HUES6 (cell line): ENCODE measurements around the gene PEX14.

Experiments
- H3K27ac ChIP-seq: 2 replicates; pipeline ENCODE4 v1.7.0; 2013; ENCODE audit warnings: low read depth, mild to moderate bottlenecking, low read length, inconsistent platforms
- H3K27me3 ChIP-seq: 2 replicates; pipeline ENCODE4 v1.6.1; 2013; ENCODE audit warnings: low read length; ENCODE audit not compliant: control insufficient read depth, insufficient read depth
- H3K36me3 ChIP-seq: 2 replicates; pipeline ENCODE4 v1.6.1; 2013; ENCODE audit warnings: low read length; ENCODE audit not compliant: control insufficient read depth, insufficient read depth
- H3K4me1 ChIP-seq: 2 replicates; pipeline ENCODE4 v1.6.1; 2013; ENCODE audit warnings: low read length; ENCODE audit not compliant: control insufficient read depth, insufficient read depth
- H3K4me3 ChIP-seq: 2 replicates; pipeline ENCODE4 v1.5.1; 2013; ENCODE audit warnings: low read depth, low read length
- H3K9ac ChIP-seq: one replicate; pipeline ENCODE4 v1.6.1; 2013; ENCODE audit warnings: mild to moderate bottlenecking, low read length
- H3K9me3 ChIP-seq: 2 replicates; pipeline ENCODE4 v1.6.1; 2013; ENCODE audit warnings: low read depth, low read length; ENCODE audit not compliant: control insufficient read depth, insufficient read depth

PEX14 gene

DNA sequence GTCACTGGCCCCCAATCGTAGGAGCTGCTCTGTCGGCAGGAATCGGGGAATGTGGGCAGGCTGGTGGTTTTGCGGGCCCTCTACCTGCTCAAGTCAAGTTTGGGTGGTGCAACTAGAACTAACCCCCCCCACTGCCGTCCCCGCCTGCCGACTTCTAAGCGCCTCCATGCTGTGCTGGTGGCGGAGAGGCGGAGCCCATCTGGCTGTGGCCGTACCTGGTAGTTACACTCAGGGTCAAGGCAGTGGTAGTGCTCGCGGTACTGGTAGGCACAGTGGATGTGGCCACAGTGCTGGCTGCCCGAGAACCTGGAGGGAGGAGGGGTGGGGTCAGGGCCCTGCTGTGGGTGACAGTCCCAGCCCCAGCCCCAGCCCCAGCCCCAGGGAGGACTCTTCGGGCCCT, 181.7 kb downstream of the PEX14 start:
- Histone ChIP-seq H3K36me3 (no peaks in the 10 kb centered on the region; the same call in 1 of the 2 replicates), H3K9ac (no peak overlapping the region), H3K27ac (no peak overlapping the region), H3K4me1 (peaks cover 6% of the 10 kb centered on the region; the same call in 1 of the 2 replicates), H3K27me3 (peaks cover 8% of the 10 kb centered on the region; the same call in 1 of the 2 replicates), H3K4me3 (no peak overlapping the region), H3K9me3 (no peaks in the 10 kb centered on the region)

DNA sequence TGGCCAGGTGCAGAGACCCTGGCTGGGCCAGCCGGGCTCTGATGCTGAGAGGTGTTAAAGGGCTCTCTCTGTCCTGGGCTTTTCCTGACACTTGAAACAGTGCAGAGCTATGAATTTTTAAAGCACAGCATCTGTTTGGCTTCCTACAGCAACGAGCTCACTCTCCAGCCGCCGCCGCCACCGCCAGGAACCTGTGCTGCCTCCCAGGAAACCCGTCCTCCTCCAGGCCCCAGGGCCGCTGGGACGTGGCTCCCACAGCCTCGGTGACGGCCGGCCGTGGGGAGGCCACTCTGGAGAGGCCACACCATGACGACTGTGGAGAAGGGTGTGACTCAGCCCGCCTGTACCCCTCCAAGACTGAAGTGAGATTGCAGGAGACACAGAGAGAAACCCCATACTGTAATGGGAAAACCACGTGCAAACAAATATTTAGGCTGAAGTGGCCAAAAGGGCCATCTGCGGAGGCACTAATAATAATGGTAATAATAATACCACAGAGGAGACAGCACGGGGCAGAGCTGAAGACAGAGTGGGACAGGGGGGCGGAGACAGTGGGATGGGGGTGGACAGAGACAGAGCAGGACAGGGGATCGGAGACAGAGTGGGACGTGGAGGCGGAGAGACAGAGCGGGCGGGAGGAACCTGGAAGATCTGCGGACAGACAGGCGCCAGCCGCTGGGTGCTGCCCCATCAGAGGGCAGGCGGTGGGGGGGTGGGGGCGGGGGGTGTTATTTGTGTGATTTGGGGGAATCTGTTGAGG, 182.5 kb downstream of the PEX14 start:
- Histone ChIP-seq H3K9ac (no peak overlapping the region), H3K36me3 (no peaks in the 10 kb centered on the region; the same call in 1 of the 2 replicates)

DNA sequence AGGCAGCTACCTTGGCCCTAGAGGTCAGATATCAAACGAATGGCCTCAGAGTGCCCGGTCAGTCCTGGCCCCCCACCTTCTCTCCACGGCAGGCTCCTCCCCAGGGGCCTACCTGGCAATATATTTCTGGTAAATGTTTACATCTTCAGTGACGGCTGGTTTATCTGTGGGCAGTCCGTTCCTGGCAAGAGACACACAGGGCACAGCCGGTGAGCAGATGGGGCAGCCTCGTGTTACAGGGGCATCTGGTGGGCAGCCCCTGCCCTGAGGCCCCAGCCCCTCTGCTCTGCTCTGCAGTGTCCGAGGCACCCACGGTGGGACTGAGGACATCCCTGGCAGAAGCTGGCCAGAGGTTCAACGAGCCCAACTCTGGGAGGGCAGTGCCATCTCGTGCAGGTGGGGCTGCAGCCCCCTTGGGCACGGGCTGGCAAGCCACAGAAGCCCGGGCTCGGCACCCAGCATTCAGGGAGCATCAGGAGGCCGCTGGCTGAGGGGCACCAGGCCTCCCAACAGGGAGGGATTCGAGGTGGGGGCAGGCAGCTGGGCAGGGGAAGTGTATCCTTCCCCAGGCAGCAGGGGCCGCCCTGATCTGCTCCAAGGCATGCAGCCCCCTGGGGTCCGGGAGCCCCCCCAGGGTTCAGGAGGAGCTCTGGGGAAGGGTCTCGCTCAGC, 183.8 kb downstream of the PEX14 start:
- H3K4me3 ChIP-seq = no peak overlapping the region
- H3K27ac ChIP-seq = no peak overlapping the region
- H3K9me3 ChIP-seq = no peaks in the 10 kb centered on the region
- H3K36me3 ChIP-seq = no peaks in the 10 kb centered on the region; the same call in 1 of the 2 replicates
- H3K27me3 ChIP-seq = no peaks in the 10 kb centered on the region; the same call in 1 of the 2 replicates
- peaks cover 4% of the 10 kb centered on the region; the same call in 1 of the 2 replicates for H3K4me1 ChIP-seq
- H3K9ac ChIP-seq = no peak overlapping the region

More for the DNA sequence above, 182.5 kb downstream of the PEX14 start:
- no peaks in the 10 kb centered on the region for H3K9me3 ChIP-seq
- H3K27ac ChIP-seq = no peak overlapping the region
- H3K4me3 ChIP-seq = no peak overlapping the region
- H3K27me3 ChIP-seq = no peaks in the 10 kb centered on the region; the same call in 1 of the 2 replicates
- no peaks in the 10 kb centered on the region for H3K4me1 ChIP-seq

- Histone ChIP-seq H3K9ac (no peak overlapping the region), H3K36me3 (no peaks in the 10 kb centered on the region), H3K9me3 (no peaks in the 10 kb centered on the region), H3K27me3 (no peaks in the 10 kb centered on the region), H3K27ac (no peak overlapping the region), H3K4me1 (peaks cover 11% of the 10 kb centered on the region; the same call in 1 of the 2 replicates), H3K4me3 (no peak overlapping the region)
Observed at GRCh38 chr1:10659218-10659617, 184.5 kb downstream of the PEX14 start.

GRCh38 chr1:10659646-10660540, 185.1 kb downstream of the PEX14 start:
- Histone ChIP-seq H3K4me3 (no peak overlapping the region), H3K36me3 (no peaks in the 10 kb centered on the region), H3K27me3 (no peaks in the 10 kb centered on the region), H3K27ac (no peak overlapping the region), H3K9me3 (no peaks in the 10 kb centered on the region), H3K4me1 (peaks cover 14% of the 10 kb centered on the region; the same call in 1 of the 2 replicates), H3K9ac (no peak overlapping the region)

DNA sequence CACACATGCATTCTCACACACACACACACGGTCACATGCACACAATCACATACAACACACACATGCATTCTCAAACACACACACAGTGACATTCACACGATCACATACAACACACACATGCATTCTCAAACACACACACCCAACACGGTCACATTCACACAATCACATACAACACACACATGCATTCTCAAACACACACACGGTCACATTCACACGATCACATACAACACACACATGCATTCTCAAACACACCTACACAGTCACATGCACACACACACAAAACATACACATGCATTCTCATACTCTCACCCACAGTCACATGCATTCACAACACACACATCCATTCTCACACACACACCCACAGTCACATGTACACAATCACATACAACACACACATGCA, 186.7 kb downstream of the PEX14 start:
- no peak overlapping the region for H3K4me3 ChIP-seq
- no peaks in the 10 kb centered on the region for H3K9me3 ChIP-seq
- H3K27me3 ChIP-seq = no peaks in the 10 kb centered on the region
- no peak overlapping the region for H3K9ac ChIP-seq
- no peaks in the 10 kb centered on the region for H3K36me3 ChIP-seq
- no peak overlapping the region for H3K27ac ChIP-seq
- H3K4me1 ChIP-seq = peaks cover 14% of the 10 kb centered on the region; the same call in 1 of the 2 replicates

- Histone ChIP-seq H3K36me3 (no peaks in the 10 kb centered on the region), H3K4me1 (peaks cover 14% of the 10 kb centered on the region; the same call in 1 of the 2 replicates), H3K4me3 (no peak overlapping the region), H3K9me3 (no peaks in the 10 kb centered on the region), H3K9ac (no peak overlapping the region), H3K27me3 (no peaks in the 10 kb centered on the region), H3K27ac (no peak overlapping the region)
Observed at GRCh38 chr1:10662090-10662688, 187.4 kb downstream of the PEX14 start.

DNA sequence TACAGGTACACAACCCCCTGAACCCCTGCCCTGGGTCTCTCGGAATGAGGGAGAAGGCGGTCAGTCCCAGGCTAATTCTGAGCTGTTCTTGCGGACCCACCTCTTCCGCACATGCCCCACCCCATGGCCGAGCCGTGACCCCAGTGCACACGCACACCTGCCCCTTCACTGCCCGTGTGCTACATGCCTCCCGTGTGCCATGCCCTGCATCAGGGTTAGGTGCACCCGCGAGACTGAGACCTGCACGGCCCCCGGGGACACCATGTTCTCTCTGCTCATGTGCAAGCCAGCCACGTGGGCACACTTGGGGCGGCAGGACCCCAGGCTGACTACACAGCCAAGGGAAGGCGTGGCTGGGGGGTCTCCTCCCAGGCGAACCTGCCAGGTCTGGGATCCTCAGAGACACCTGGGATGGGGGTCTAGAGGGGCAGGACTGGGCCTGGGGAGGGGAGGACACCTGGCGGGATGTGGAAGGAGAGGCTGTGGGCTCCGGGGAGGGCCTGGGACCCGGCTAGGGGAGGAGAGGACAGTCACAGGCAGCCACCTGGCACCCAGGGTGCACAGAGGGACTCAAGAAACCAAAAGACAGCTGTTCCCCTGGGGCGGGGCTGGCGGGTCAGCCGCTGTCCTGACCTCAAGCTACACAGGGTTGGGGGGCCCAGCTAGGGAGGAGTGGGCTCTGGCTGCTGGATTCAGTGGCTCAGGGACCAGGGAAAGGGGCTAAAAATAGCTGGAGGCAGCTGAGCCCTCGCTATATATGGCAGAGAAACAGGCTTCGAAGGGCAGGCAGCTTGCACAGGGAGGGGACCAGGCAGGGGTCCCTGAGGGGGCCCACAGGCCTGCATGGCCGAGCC, 188.3 kb downstream of the PEX14 start:
- Histone ChIP-seq H3K36me3 (no peaks in the 10 kb centered on the region), H3K27me3 (no peaks in the 10 kb centered on the region), H3K4me3 (no peak overlapping the region), H3K9me3 (no peaks in the 10 kb centered on the region), H3K9ac (no peak overlapping the region), H3K4me1 (peaks cover 16% of the 10 kb centered on the region; the same call in 1 of the 2 replicates), H3K27ac (no peak overlapping the region)

DNA sequence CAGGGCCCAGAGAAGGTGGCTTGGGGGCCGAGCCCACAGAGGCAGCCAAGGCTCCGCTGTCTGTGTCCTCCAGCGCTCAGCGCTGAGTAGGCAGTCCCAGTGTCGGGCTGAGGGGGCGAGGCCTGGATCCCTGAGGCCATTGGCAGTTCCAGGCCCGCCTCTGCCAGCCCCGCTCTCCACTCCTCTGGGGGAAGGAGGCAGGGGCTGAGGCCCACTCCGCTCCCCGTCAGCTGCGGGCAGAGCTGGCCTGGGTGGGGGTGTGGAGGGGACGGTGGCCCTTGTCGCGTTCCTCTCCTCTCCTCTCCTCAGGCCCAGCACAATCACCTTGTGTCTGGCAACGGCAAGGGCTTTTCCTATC, 188.9 kb downstream of the PEX14 start:
- Histone ChIP-seq H3K36me3 (no peaks in the 10 kb centered on the region), H3K27me3 (no peaks in the 10 kb centered on the region), H3K4me3 (no peak overlapping the region), H3K9ac (no peak overlapping the region), H3K9me3 (no peaks in the 10 kb centered on the region), H3K27ac (no peak overlapping the region), H3K4me1 (peaks cover 22% of the 10 kb centered on the region; the same call in 1 of the 2 replicates)

GRCh38 chr1:10664251-10664650, 189.5 kb downstream of the PEX14 start:
- no peak overlapping the region for H3K4me3 ChIP-seq
- peaks cover 28% of the 10 kb centered on the region; the same call in 1 of the 2 replicates for H3K4me1 ChIP-seq

More at GRCh38 chr1:10664251-10664650, 189.5 kb downstream of the PEX14 start:
- no peak overlapping the region for H3K27ac ChIP-seq
- no peaks in the 10 kb centered on the region for H3K36me3 ChIP-seq
- no peaks in the 10 kb centered on the region for H3K9me3 ChIP-seq
- H3K27me3 ChIP-seq = no peaks in the 10 kb centered on the region
- no peak overlapping the region for H3K9ac ChIP-seq
